ENCODE data around the gene CDK2AP2.
A peak's percentile ranks its signal among the peaks of the same experiment; 100 is the strongest.
"Not testable (repeated sequence)": the region's sequence is repeated elsewhere in the genome, so short reads cannot be mapped to it uniquely, and the experiment has no call there.

CDK2AP2 gene

GRCh38 chr11:67465530-67465929 is 42.4 kb downstream of the CDK2AP2 start:
- DNase-seq = not testable (repeated sequence)

DNA sequence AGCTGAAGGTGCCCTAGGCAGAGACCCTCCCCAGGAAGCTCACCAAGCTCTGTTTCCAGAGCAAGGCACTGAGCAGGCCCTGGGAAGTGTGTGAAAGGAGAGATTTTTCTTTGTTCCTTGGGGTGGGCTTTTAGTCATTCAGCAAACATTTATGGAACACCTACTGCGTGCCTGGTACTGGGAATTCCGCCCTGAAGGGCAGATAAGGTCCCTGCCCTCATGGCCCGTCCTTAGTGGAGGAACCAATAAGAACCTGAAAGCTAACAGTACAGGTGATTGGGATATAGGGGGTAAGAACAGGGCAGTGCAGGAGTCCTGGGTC is 42.8 kb downstream of the CDK2AP2 start:
- DNase-seq = no peak

- peak; percentile 89 for DNase-seq
These were observed 43.4 kb downstream of the CDK2AP2 start for GRCh38 chr11:67464411-67465188.

GRCh38 chr11:67463680-67464410 is 44.1 kb downstream of the CDK2AP2 start:
- DNase-seq = no peak

DNA sequence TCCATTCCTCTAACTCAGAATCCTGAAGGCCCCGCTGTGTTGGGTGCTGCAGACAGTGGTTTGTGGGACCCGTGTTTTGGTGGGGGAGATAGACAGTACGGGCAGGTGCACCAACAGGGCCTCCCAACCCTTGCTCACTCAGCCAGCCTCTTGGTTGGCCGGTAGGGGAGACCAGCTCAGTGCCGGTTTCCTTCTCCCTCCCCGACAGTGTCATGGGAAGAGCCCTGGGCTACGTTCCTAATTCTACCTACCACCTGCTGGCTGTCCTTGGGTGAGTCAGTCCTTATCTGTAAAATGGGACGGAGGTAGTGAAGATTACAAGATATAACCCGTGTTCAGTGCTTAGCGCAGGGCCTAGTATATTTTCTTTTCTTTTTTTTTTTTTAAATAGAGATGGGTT is 44.8 kb downstream of the CDK2AP2 start:
- DNase-seq = no peak

GRCh38 chr11:67458266-67458665 is 49.7 kb downstream of the CDK2AP2 start:
- no peak for DNase-seq

- no peak for DNase-seq
These were observed 50.5 kb downstream of the CDK2AP2 start for GRCh38 chr11:67457453-67457852.
